ENCODE measurements around the gene RHBDD1. TPM values are rescaled to one million over a fixed set of nuclear protein-coding genes. Genes with fewer than 3 reads are reported as not detected.

Gene RHBDD1
- total RNA-seq, 1 donor from 2014 or later: 29.9 TPM

GRCh38 chr2:226845386-226846116, 9.7 kb downstream of the RHBDD1 start:
- H3K9me3 Mint-ChIP-seq (ENCODE audit: unreplicated experiment): no peaks in the 10 kb centered on the region
- H3K4me1 Mint-ChIP-seq (ENCODE audit: low read depth, unreplicated experiment): peaks cover under 1% of the 10 kb centered on the region
- H3K4me3 Mint-ChIP-seq (ENCODE audit: unreplicated experiment): no peak overlapping the region
- H3K27me3 Mint-ChIP-seq (ENCODE audit: unreplicated experiment): no peaks in the 10 kb centered on the region
- no peaks in the 10 kb centered on the region for H3K36me3 Mint-ChIP-seq (ENCODE audit: unreplicated experiment)
- H3K27ac Mint-ChIP-seq (ENCODE audit: unreplicated experiment): no peak overlapping the region
- TF ChIP-seq CTCF (IDR thresholded peaks at IDR 0.05; ENCODE audit: partially characterized antibody, unreplicated experiment): no peak
- DNase-seq: no peak

GRCh38 chr2:226847090-226847489, 11.2 kb downstream of the RHBDD1 start:
- no peak overlapping the region for H3K27ac Mint-ChIP-seq (ENCODE audit: unreplicated experiment)
- no peak for TF ChIP-seq CTCF (IDR thresholded peaks at IDR 0.05; ENCODE audit: partially characterized antibody, unreplicated experiment)

GRCh38 chr2:226847511-226847910, 11.7 kb downstream of the RHBDD1 start:
- Mint-ChIP-seq H3K4me1 (ENCODE audit: low read depth, unreplicated experiment) (no peaks in the 10 kb centered on the region), H3K4me3 (ENCODE audit: unreplicated experiment) (no peak overlapping the region), H3K9me3 (ENCODE audit: unreplicated experiment) (no peaks in the 10 kb centered on the region), H3K36me3 (ENCODE audit: unreplicated experiment) (no peaks in the 10 kb centered on the region), H3K27me3 (ENCODE audit: unreplicated experiment) (no peaks in the 10 kb centered on the region), H3K27ac (ENCODE audit: unreplicated experiment) (no peak overlapping the region)
- TF ChIP-seq CTCF (IDR thresholded peaks at IDR 0.05; ENCODE audit: partially characterized antibody, unreplicated experiment): no peak
- no peak for DNase-seq

More at GRCh38 chr2:226847090-226847489, 11.2 kb downstream of the RHBDD1 start:
- Mint-ChIP-seq H3K9me3 (ENCODE audit: unreplicated experiment) (no peaks in the 10 kb centered on the region), H3K36me3 (ENCODE audit: unreplicated experiment) (no peaks in the 10 kb centered on the region), H3K27me3 (ENCODE audit: unreplicated experiment) (no peaks in the 10 kb centered on the region), H3K4me3 (ENCODE audit: unreplicated experiment) (no peak overlapping the region), H3K4me1 (ENCODE audit: low read depth, unreplicated experiment) (no peaks in the 10 kb centered on the region)
- no peak for DNase-seq

- H3K4me1 Mint-ChIP-seq (ENCODE audit: low read depth, unreplicated experiment): no peaks in the 10 kb centered on the region
- TF ChIP-seq CTCF (IDR thresholded peaks at IDR 0.05; ENCODE audit: partially characterized antibody, unreplicated experiment): no peak
- DNase-seq: no peak
- no peaks in the 10 kb centered on the region for H3K9me3 Mint-ChIP-seq (ENCODE audit: unreplicated experiment)
- H3K36me3 Mint-ChIP-seq (ENCODE audit: unreplicated experiment): no peaks in the 10 kb centered on the region
- no peak overlapping the region for H3K27ac Mint-ChIP-seq (ENCODE audit: unreplicated experiment)
- no peak overlapping the region for H3K4me3 Mint-ChIP-seq (ENCODE audit: unreplicated experiment)
- no peaks in the 10 kb centered on the region for H3K27me3 Mint-ChIP-seq (ENCODE audit: unreplicated experiment)
Observed at GRCh38 chr2:226849349-226849748, 13.5 kb downstream of the RHBDD1 start.

- no peaks in the 10 kb centered on the region for H3K9me3 Mint-ChIP-seq (ENCODE audit: unreplicated experiment)
- H3K36me3 Mint-ChIP-seq (ENCODE audit: unreplicated experiment): no peaks in the 10 kb centered on the region
- no peak for TF ChIP-seq CTCF (IDR thresholded peaks at IDR 0.05; ENCODE audit: partially characterized antibody, unreplicated experiment)
- H3K27ac Mint-ChIP-seq (ENCODE audit: unreplicated experiment): no peak overlapping the region
- no peak overlapping the region for H3K4me3 Mint-ChIP-seq (ENCODE audit: unreplicated experiment)
- no peaks in the 10 kb centered on the region for H3K4me1 Mint-ChIP-seq (ENCODE audit: low read depth, unreplicated experiment)
- no peaks in the 10 kb centered on the region for H3K27me3 Mint-ChIP-seq (ENCODE audit: unreplicated experiment)
- no peak for DNase-seq
Observed at GRCh38 chr2:226850024-226850423, 14.2 kb downstream of the RHBDD1 start.

Measured in glutamatergic neuron (in vitro differentiated cells).